8988T (cell line): ENCODE results near the gene ADD3.
"Not testable (repeated sequence)": the region's sequence is repeated elsewhere in the genome, so short reads cannot be mapped to it uniquely, and the experiment has no call there.

Experiments
- DNase-seq: peaks from one replicate; pipeline ENCODE4 v3.0.0; 2011

Gene ADD3

DNA sequence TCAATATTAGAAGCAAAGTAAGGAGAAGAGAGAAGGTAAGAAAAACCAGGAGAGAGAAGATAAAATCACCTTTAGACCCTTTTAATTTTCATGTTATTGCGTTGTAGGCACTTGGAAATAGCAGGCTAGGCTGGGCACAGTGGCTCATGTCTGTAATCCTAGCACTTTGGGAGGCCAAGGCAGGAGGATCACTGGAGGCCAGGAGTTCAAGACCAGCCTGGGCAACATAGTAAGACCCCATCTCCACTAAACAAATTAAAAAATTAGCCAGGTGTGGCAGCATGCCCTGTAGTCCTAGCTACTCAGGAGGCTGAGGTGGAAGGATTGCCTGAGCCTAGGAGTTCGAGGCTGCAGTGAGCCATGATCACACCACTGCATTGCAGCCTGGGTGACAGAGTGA, 106.9 kb downstream of the ADD3 start:
- not testable (repeated sequence) for DNase-seq

DNA sequence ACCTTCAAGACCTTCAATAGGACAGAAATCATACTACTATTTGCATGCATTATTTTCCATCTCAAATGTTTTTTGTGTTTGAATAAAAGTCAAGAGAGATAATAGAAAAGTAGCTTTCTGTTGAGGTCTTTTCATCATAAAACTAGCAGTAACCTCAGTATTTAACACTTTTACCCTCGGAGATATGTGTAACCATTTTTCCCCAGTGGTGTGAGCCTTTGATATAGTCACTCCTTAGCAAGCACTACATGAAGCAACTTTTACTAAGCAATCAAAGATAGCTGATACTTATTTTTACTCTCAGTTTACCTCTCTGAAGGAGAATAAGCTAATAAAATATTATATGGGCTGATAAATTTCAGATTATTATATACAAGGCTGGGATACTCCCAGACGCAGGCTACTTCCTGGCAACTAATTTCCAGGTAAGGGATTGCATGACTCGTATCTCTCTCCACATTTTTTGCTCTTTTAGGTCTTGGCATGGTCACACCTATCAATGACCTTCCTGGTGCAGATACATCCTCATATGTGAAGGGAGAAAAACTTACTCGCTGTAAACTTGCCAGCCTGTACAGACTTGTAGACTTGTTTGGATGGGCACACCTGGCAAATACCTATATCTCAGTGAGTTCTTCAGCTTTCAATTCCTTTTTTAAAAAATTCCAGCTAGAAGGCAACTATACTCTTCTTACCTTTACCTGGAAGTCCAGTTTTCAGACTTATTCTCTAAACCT, 108.2 kb downstream of the ADD3 start:
- DNase-seq = no peak

- DNase-seq = no peak
These were observed 111.3 kb downstream of the ADD3 start for GRCh38 chr10:110118891-110119621.

GRCh38 chr10:110123594-110123993, 115.8 kb downstream of the ADD3 start:
- DNase-seq = no peak

- no peak for DNase-seq
These were observed 121.7 kb downstream of the ADD3 start for GRCh38 chr10:110129490-110129889.

GRCh38 chr10:110134917-110135316, 127.1 kb downstream of the ADD3 start:
- no peak for DNase-seq

DNA sequence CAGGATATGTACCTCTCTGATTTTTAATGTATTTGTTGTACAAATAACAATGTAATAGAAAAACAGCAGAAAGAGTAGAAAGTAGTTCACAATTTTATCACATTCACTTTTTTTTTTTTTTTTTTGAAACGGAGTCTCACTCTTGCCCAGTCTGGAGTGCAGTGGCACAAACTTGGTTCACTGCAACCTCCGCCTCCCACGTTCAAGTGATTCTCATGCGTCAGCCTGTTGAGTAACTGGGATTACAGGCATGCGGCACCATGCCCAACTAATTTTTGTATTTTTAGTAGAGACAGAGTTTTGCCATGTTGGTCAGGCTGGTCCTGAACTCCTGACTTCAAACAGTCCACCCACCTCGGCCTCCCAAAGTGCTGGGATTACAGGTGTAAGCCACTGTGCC, 128.1 kb downstream of the ADD3 start:
- not testable (repeated sequence) for DNase-seq

DNA sequence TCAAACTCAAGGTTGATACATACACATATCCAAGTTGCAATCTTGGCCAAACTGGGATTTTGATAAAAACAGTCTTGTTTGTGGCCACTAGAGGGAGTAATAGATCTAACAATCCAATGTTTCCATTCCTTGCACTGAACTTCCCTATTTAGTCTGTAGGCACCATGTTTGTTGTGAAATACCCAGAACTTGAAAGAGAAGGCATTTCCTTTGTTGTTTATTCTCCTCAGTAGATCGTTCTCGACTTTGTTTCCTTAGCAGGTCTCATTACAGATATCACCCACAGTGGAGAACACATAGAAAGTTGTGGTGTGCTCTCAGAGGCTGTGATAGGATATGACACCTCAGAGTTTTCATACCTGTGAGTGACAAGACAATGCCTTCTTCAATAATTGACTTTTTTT, 129.4 kb downstream of the ADD3 start:
- no peak for DNase-seq

- no peak for DNase-seq
These were observed 130.5 kb downstream of the ADD3 start for GRCh38 chr10:110138197-110138812.

DNA sequence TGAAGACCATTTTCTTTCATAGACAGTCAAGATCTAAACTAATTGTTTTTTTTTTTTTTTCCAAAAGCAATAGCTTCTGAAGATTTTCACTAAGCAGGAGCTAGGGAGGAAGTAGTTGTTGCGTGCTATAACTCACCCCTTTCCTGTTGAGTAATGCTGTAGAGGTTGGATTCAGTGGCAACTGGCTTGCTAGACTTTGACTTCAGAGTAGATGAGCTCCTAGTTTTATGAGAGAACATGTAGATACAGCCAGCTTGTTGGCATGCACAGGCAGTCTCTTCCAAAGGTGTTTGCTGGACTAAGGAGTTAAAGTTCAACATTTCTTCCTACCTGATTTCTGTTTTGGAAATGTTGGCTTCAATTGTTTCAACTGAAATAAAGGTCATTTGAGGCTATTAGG, 133.4 kb downstream of the ADD3 start:
- DNase-seq = no peak

- no peak for DNase-seq
These were observed 134.3 kb downstream of the ADD3 start for GRCh38 chr10:110141871-110142635.

GRCh38 chr10:110142965-110143364, 135.2 kb downstream of the ADD3 start:
- no peak for DNase-seq

DNA sequence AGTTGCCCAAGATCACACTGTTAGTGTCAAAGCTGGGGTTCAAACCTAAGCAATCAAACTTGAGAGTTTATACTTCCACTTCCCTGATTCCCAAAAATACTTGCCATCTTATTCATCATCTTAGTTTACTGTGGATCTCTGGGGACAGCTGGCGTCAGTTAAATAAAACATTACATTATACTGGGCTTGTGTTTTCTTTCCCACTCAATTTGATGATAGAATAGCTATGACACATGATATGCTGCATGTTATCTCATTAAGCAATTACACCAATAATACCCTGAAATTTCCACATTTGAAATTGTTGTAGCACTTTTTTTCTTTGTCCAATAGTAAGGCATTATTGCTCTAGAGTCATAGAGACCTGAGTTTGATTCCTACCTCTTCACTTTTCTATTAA, 136.7 kb downstream of the ADD3 start:
- no peak for DNase-seq

GRCh38 chr10:110147961-110148360, 140.2 kb downstream of the ADD3 start:
- DNase-seq = no peak

DNA sequence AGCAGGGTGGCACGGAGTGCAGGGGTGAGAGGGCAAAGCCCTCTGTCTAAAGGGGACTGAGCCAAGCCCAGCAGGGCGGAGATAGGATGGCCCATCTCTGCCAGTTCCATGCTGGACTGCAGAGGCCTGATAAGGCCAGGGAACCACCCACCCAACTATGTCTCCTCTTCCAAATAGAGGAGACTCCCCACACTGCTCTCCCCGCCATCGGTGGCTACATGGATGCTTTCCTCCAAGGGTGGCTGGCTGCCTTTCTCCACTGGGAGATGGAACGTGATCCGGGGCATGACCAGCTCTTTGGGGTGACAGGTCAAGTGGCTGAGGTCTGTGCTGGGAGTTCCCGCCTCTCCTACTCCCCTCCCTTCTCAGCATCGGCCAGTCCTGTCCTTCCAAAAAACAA, 141.5 kb downstream of the ADD3 start:
- DNase-seq = no peak

- no peak for DNase-seq
These were observed 142.3 kb downstream of the ADD3 start for GRCh38 chr10:110150046-110150445.

DNA sequence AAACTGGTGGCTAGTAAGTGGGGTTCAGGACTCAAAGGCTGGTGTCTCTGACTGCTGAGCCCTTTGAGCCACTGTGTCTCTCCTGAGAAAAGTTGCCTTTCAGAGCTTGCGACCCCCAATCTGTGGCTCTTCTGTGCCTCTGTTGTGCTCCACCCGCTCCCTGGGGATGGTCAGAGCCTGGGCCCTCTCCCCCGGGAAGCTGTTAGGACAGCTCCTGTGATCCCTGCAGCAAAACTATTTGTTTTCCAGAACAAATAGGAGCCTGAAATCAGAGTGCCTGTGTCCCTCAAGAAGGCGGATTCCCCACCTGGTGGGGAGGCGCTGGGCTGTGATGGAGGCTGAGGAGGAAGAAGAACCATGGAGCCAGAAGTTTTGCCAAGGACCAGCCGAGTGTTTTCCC, 143.2 kb downstream of the ADD3 start:
- DNase-seq = no peak

DNA sequence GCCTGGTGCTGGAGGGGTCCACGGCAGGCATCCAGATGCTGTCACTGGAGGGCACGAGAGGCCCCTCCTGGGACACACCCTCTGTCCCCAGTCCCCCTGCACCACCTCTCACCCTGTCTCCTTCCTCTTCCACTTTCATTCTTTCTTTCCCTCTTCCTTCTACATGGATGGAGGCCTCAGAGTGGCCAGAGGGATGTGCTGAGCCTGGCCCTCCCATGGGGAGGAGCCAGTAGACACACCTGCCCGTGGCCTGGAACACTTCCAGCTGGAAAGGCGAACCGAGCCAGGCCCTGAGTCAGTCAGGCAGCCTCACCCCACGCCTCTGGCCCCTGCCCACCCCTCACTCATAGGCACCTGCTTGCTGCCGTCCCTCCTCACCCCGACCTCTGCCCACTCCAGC, 143.7 kb downstream of the ADD3 start:
- DNase-seq = no peak

DNA sequence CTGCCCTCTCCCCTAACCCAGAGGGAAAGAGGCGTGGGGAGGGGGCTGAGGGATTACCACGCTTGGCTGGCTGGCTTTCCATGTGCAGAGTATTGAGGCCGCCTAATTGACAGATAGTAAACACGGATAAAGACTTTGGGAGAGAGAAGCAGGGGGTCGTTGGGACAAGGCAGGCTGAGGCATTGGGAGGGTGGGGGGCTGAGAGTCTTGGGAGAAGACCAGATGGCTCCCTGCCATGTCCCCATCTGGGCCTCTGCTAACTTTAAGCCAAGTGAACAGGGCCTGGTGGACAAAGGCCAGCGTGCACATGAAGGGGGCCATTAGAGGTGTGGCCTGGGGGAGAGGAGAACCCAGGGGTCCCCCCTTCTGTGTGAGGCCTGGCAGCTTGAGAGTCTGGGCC, 144.2 kb downstream of the ADD3 start:
- no peak for DNase-seq

GRCh38 chr10:110153396-110153795, 145.6 kb downstream of the ADD3 start:
- DNase-seq = no peak

DNA sequence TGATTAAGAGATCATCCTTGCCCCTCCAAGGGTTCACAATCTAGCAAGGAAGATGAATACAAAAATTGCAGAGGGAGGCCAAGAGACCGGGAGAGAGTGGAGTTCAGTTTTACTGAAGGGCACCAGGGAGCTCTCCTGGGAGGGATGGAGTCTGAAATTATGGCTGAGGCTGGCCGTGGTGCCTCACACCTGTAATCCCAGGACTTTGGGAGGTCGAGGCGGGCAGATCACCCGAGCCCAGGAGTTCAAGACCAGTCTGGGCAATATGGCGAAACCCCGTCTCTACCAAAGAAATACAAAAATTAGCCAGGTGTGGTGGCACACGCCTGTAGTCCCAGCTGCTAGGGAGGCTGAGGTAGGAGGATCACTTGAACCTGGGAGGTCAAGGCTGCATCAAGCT, 148.3 kb downstream of the ADD3 start:
- no peak for DNase-seq

GRCh38 chr10:110158051-110159005, 150.5 kb downstream of the ADD3 start:
- no peak for DNase-seq
